Neutrophil (primary cell): ENCODE measurements around the gene TIMM10B.

ENCODE experiments used
- H3K27ac ChIP-seq: fragments of 200-600 bp; sonication (generic); 2 replicates; pipeline ENCODE4 v1.5.1; 2016; ENCODE audit warnings: mild to moderate bottlenecking, moderate library complexity
- H3K27me3 ChIP-seq: fragments of 200-600 bp; sonication (generic); 2 replicates; pipeline ENCODE4 v1.6.0; 2016; ENCODE audit warnings: mild to moderate bottlenecking
- H3K36me3 ChIP-seq: fragments of 200-600 bp; sonication (generic); 2 replicates; pipeline ENCODE4 v1.5.1; 2017
- H3K4me1 ChIP-seq, 2 experiments: fragments of 200-600 bp in 1 of 2; sonication (generic) in 1 of 2; 1 replicate in 1 of 2; 2 replicates in 1 of 2; pipeline versions ENCODE4 v1.5.1 to v1.6.1; 2013 to 2016; ENCODE audit warnings: low read depth in 1 of 2, low read length in 1 of 2, mild to moderate bottlenecking in 1 of 2, moderate library complexity in 1 of 2; ENCODE audit not compliant: control insufficient read depth in 1 of 2, insufficient read depth in 1 of 2
- H3K4me3 ChIP-seq, 2 experiments: fragments of 200-600 bp in 1 of 2; sonication (generic) in 1 of 2; 1 replicate in 1 of 2; 2 replicates in 1 of 2; pipeline ENCODE4 v1.5.1; 2013 to 2016; ENCODE audit warnings: low read depth in 1 of 2, low read length in 1 of 2, mild to moderate bottlenecking in 1 of 2, moderate library complexity in 1 of 2
- H3K9me3 ChIP-seq: fragments of 200-600 bp; sonication (generic); 2 replicates; pipeline ENCODE4 v1.5.1; 2016
- CTCF ChIP-seq: fragments of 200-600 bp; sonication (generic); IDR thresholded peaks from 2 replicates; pipeline ENCODE4 v1.5.1; 2016; ENCODE audit warnings: antibody characterized with exemption

TIMM10B gene

GRCh38 chr11:6529266-6529665 is 48.0 kb downstream of the TIMM10B start:
- Histone ChIP-seq H3K4me1 (no peaks in the 10 kb centered on the region), H3K27ac (no peak overlapping the region), H3K4me3 (no peak overlapping the region), H3K9me3 (no peaks in the 10 kb centered on the region), H3K27me3 (no peaks in the 10 kb centered on the region), H3K36me3 (peaks cover 7% of the 10 kb centered on the region)
- TF ChIP-seq CTCF = no peak

DNA sequence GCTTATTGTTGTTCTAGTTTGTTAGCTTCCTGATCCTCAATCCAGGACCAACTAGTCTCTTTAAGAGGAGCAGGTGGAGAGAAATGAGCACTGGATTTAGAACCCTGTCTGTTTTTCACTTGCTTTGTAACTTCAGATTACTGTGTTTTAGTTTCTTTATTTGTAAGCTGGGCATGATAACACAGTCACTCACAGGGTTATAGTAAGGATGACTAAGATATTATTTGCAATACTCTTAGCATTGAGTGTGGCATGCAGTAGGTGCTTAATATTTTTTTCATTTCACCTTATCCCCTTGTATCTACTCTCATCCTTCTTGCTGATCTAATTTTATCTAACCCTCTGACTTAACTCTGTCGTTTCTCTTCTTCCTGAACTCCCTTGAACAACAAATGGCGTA is 49.5 kb downstream of the TIMM10B start:
- Histone ChIP-seq H3K27me3 (no peaks in the 10 kb centered on the region), H3K4me1 (no peaks in the 10 kb centered on the region), H3K36me3 (peaks cover 8% of the 10 kb centered on the region), H3K4me3 (no peak overlapping the region), H3K9me3 (no peaks in the 10 kb centered on the region), H3K27ac (no peak overlapping the region)
- TF ChIP-seq CTCF = no peak

- no peaks in the 10 kb centered on the region for H3K27me3 ChIP-seq
- no peaks in the 10 kb centered on the region for H3K4me1 ChIP-seq
- peak; percentile 49 for TF ChIP-seq CTCF
- H3K36me3 ChIP-seq = peaks cover 8% of the 10 kb centered on the region
- H3K4me3 ChIP-seq = no peak overlapping the region
- H3K27ac ChIP-seq = no peak overlapping the region
- no peaks in the 10 kb centered on the region for H3K9me3 ChIP-seq
Measured at GRCh38 chr11:6531267-6531752, 50.0 kb downstream of the TIMM10B start.
